Ishikawa (cell line): ENCODE results near the gene DPYSL3.

Source experiments
- CEBPB ChIP-seq: IDR thresholded peaks from 2 replicates; pipeline ENCODE4 v1.6.1; 2012
- CREB1 ChIP-seq: IDR thresholded peaks from 2 replicates; pipeline ENCODE4 v1.6.1; 2012; ENCODE audit warnings: low read depth
- EGR1 ChIP-seq: IDR thresholded peaks from 2 replicates; pipeline ENCODE4 v1.6.1; 2012
- EP300 ChIP-seq: IDR thresholded peaks from 2 replicates; pipeline ENCODE4 v1.6.1; 2012; ENCODE audit warnings: borderline replicate concordance
- FOXM1 ChIP-seq: IDR thresholded peaks from 2 replicates; pipeline ENCODE4 v1.6.1; 2012; ENCODE audit warnings: low read depth, borderline replicate concordance
- MAX ChIP-seq: IDR thresholded peaks from 2 replicates; pipeline ENCODE4 v1.6.1; 2012
- NFIC ChIP-seq: IDR thresholded peaks from 2 replicates; pipeline ENCODE4 v1.6.1; 2012
- RAD21 ChIP-seq: IDR thresholded peaks from 2 replicates; pipeline ENCODE4 v1.6.1; 2012; ENCODE audit warnings: low read depth
- REST ChIP-seq: IDR thresholded peaks from 2 replicates; pipeline ENCODE4 v1.6.1; 2012; ENCODE audit warnings: low read depth, mild to moderate bottlenecking
- TAF1 ChIP-seq: IDR thresholded peaks from 2 replicates; pipeline ENCODE4 v1.6.1; 2012; ENCODE audit warnings: low read depth, mild to moderate bottlenecking
- TCF12 ChIP-seq: IDR thresholded peaks from 2 replicates; pipeline ENCODE4 v1.6.1; 2012; ENCODE audit warnings: low read depth
- TEAD4 ChIP-seq: IDR thresholded peaks from 2 replicates; pipeline ENCODE4 v1.6.1; 2012
- USF1 ChIP-seq: IDR thresholded peaks from 2 replicates; pipeline ENCODE4 v1.6.1; 2012
- YY1 ChIP-seq: IDR thresholded peaks from 2 replicates; pipeline ENCODE4 v1.6.1; 2012; ENCODE audit warnings: low read depth
- ZBTB7A ChIP-seq: IDR thresholded peaks from 2 replicates; pipeline ENCODE4 v1.6.1; 2012; ENCODE audit warnings: low read depth

DPYSL3 gene

GRCh38 chr5:147373328-147373727 lies 136.5 kb downstream of the DPYSL3 start:
- TF ChIP-seq TEAD4, result no peak
- TF ChIP-seq EGR1, result no peak

GRCh38 chr5:147372191-147372590 lies 137.7 kb downstream of the DPYSL3 start:
- TF ChIP-seq EP300, result no peak
- TF ChIP-seq TAF1, result no peak
- TF ChIP-seq TEAD4, result no peak
- TF ChIP-seq RAD21, result no peak
- no peak for TF ChIP-seq EGR1
- no peak for TF ChIP-seq TCF12
- no peak for TF ChIP-seq CREB1
- TF ChIP-seq REST, result no peak
- TF ChIP-seq FOXM1, result no peak
- no peak for TF ChIP-seq MAX
- no peak for TF ChIP-seq ZBTB7A
- TF ChIP-seq USF1, result no peak
- TF ChIP-seq YY1, result no peak
- no peak for TF ChIP-seq CEBPB
- no peak for TF ChIP-seq NFIC

- no peak for TF ChIP-seq RAD21
- no peak for TF ChIP-seq NFIC
- TF ChIP-seq TAF1, result no peak
- TF ChIP-seq EGR1, result no peak
- no peak for TF ChIP-seq USF1
- no peak for TF ChIP-seq TEAD4
- TF ChIP-seq TCF12, result no peak
- TF ChIP-seq CREB1, result no peak
- no peak for TF ChIP-seq FOXM1
- no peak for TF ChIP-seq YY1
- TF ChIP-seq MAX, result no peak
- TF ChIP-seq ZBTB7A, result no peak
- TF ChIP-seq REST, result no peak
- no peak for TF ChIP-seq CEBPB
- TF ChIP-seq EP300, result no peak
Measured at GRCh38 chr5:147371290-147371689, 138.6 kb downstream of the DPYSL3 start.

GRCh38 chr5:147369742-147370374 lies 140.0 kb downstream of the DPYSL3 start:
- TF ChIP-seq RAD21 (peak; percentile 29; the same call in 1 of the 2 replicates), ZBTB7A (no peak)

- TF ChIP-seq RAD21, result no peak
- no peak for TF ChIP-seq TEAD4
- no peak for TF ChIP-seq REST
- no peak for TF ChIP-seq NFIC
- no peak for TF ChIP-seq EP300
- TF ChIP-seq MAX, result no peak
- TF ChIP-seq USF1, result no peak
- no peak for TF ChIP-seq FOXM1
Measured at GRCh38 chr5:147361441-147362175, 148.3 kb downstream of the DPYSL3 start.
